ENCODE results near the gene TNFRSF1B. TPM values are rescaled to one million over a fixed set of nuclear protein-coding genes. Genes with fewer than 3 reads are reported as not detected.
A peak's percentile ranks its signal among the peaks of the same experiment; 100 is the strongest.

Gene TNFRSF1B
- total RNA-seq, 2 donors from 2014 or later = 95.4 to 130 TPM

- no peaks in the 10 kb centered on the region for H3K27me3 Mint-ChIP-seq (ENCODE audit: low read depth)
- DNase-seq = no peak
- no peak overlapping the region for H3K4me3 Mint-ChIP-seq
- H3K9me3 Mint-ChIP-seq = peaks cover 0 to 1% of the 10 kb centered on the region in 2 donors
- no peak for ATAC-seq (replicated peaks in 1 of 2)
- H3K27ac Mint-ChIP-seq = peak overlapping the region; percentile 46
- H3K4me1 Mint-ChIP-seq (ENCODE audit: low read depth) = peaks cover 67% of the 10 kb centered on the region
- peaks cover 6 to 7% of the 10 kb centered on the region in 2 donors for H3K36me3 Mint-ChIP-seq (ENCODE audit: insufficient read depth in 2 of 2)
These were observed 21.8 kb upstream of the TNFRSF1B start for GRCh38 chr1:12144969-12145368.

- no peaks in the 10 kb centered on the region for H3K27me3 Mint-ChIP-seq (ENCODE audit: low read depth)
- peaks cover 0 to 1% of the 10 kb centered on the region in 2 donors for H3K9me3 Mint-ChIP-seq
- ATAC-seq (replicated peaks in 1 of 2) (no peak), DNase-seq (no peak)
- H3K36me3 Mint-ChIP-seq (ENCODE audit: insufficient read depth in 2 of 2) = peaks cover 6 to 7% of the 10 kb centered on the region in 2 donors
- peaks cover 75% of the 10 kb centered on the region for H3K4me1 Mint-ChIP-seq (ENCODE audit: low read depth)
- H3K4me3 Mint-ChIP-seq = no peak overlapping the region
- H3K27ac Mint-ChIP-seq = peak overlapping the region; percentile 93
These were observed 21.0 kb upstream of the TNFRSF1B start for GRCh38 chr1:12145616-12146342.

GRCh38 chr1:12146343-12147112, 20.3 kb upstream of the TNFRSF1B start:
- H3K4me3 Mint-ChIP-seq = no peak overlapping the region
- peaks cover 83% of the 10 kb centered on the region for H3K4me1 Mint-ChIP-seq (ENCODE audit: low read depth)
- DNase-seq (no peak), ATAC-seq (replicated peaks in 1 of 2) (no peak)
- H3K36me3 Mint-ChIP-seq (ENCODE audit: insufficient read depth in 2 of 2) = peaks cover 9% of the 10 kb centered on the region in 2 donors
- no peaks in the 10 kb centered on the region for H3K27me3 Mint-ChIP-seq (ENCODE audit: low read depth)
- peaks cover 0 to 1% of the 10 kb centered on the region in 2 donors for H3K9me3 Mint-ChIP-seq
- H3K27ac Mint-ChIP-seq = peak overlapping the region; percentile 93

GRCh38 chr1:12147201-12147701, 19.5 kb upstream of the TNFRSF1B start:
- Mint-ChIP-seq H3K4me1 (ENCODE audit: low read depth) (peaks cover 90% of the 10 kb centered on the region), H3K27ac (peak overlapping the region; percentile 93), H3K36me3 (ENCODE audit: insufficient read depth in 2 of 2) (peaks cover 9% of the 10 kb centered on the region in 2 donors), H3K4me3 (peak overlapping the region in 1 of 2 donors; percentile 57), H3K27me3 (ENCODE audit: low read depth) (no peaks in the 10 kb centered on the region), H3K9me3 (peaks cover 0 to 1% of the 10 kb centered on the region in 2 donors)
- ATAC-seq (replicated peaks in 1 of 2) = no peak
- no peak for DNase-seq

- H3K4me3 Mint-ChIP-seq = peak overlapping the region; percentile 23 to 69
- H3K4me1 Mint-ChIP-seq (ENCODE audit: low read depth) = peaks cover 94% of the 10 kb centered on the region
- peaks cover 9% of the 10 kb centered on the region in 2 donors for H3K36me3 Mint-ChIP-seq (ENCODE audit: insufficient read depth in 2 of 2)
- DNase-seq (no peak), ATAC-seq (replicated peaks in 1 of 2) (peak; percentile 1 to 8)
- no peaks in the 10 kb centered on the region for H3K27me3 Mint-ChIP-seq (ENCODE audit: low read depth)
- peak overlapping the region; percentile 93 for H3K27ac Mint-ChIP-seq
- peaks cover 0 to 1% of the 10 kb centered on the region in 2 donors for H3K9me3 Mint-ChIP-seq
These were observed 18.4 kb upstream of the TNFRSF1B start for GRCh38 chr1:12148160-12148957.

GRCh38 chr1:12148958-12149790, 17.6 kb upstream of the TNFRSF1B start:
- ATAC-seq (replicated peaks in 1 of 2) = no peak
- peaks cover 91% of the 10 kb centered on the region for H3K4me1 Mint-ChIP-seq (ENCODE audit: low read depth)
- H3K4me3 Mint-ChIP-seq = peak overlapping the region; percentile 61 to 69
- H3K27ac Mint-ChIP-seq = peak overlapping the region; percentile 89
- peaks cover 8 to 11% of the 10 kb centered on the region in 2 donors for H3K36me3 Mint-ChIP-seq (ENCODE audit: insufficient read depth in 2 of 2)
- no peak for DNase-seq
- peaks cover 0 to 1% of the 10 kb centered on the region in 2 donors for H3K9me3 Mint-ChIP-seq
- H3K27me3 Mint-ChIP-seq (ENCODE audit: low read depth) = no peaks in the 10 kb centered on the region

GRCh38 chr1:12149791-12150175, 17.0 kb upstream of the TNFRSF1B start:
- ATAC-seq (replicated peaks in 1 of 2) = no peak
- no peak for DNase-seq
- Mint-ChIP-seq H3K4me3 (peak overlapping the region; percentile 61 to 74), H3K36me3 (ENCODE audit: insufficient read depth in 2 of 2) (peaks cover 8 to 11% of the 10 kb centered on the region in 2 donors), H3K9me3 (peaks cover 0 to 1% of the 10 kb centered on the region in 2 donors), H3K27ac (peak overlapping the region; percentile 93), H3K4me1 (ENCODE audit: low read depth) (peaks cover 89% of the 10 kb centered on the region), H3K27me3 (ENCODE audit: low read depth) (no peaks in the 10 kb centered on the region)

GRCh38 chr1:12150456-12151200, 16.2 kb upstream of the TNFRSF1B start:
- Mint-ChIP-seq H3K27ac (peak overlapping the region; percentile 93), H3K36me3 (ENCODE audit: insufficient read depth in 2 of 2) (peaks cover 10 to 11% of the 10 kb centered on the region in 2 donors), H3K4me3 (peak overlapping the region; percentile 61 to 74), H3K4me1 (ENCODE audit: low read depth) (peaks cover 89% of the 10 kb centered on the region), H3K9me3 (peaks cover 0 to 1% of the 10 kb centered on the region in 2 donors), H3K27me3 (ENCODE audit: low read depth) (no peaks in the 10 kb centered on the region)
- DNase-seq = no peak
- peak; percentile 42 to 55 for ATAC-seq (replicated peaks in 1 of 2)

GRCh38 chr1:12151465-12151864, 15.3 kb upstream of the TNFRSF1B start:
- DNase-seq (no peak), ATAC-seq (replicated peaks in 1 of 2) (no peak)
- Mint-ChIP-seq H3K36me3 (ENCODE audit: insufficient read depth in 2 of 2) (peaks cover 10 to 12% of the 10 kb centered on the region in 2 donors), H3K9me3 (peaks cover 0 to 1% of the 10 kb centered on the region in 2 donors), H3K4me1 (ENCODE audit: low read depth) (peaks cover 91% of the 10 kb centered on the region), H3K27me3 (ENCODE audit: low read depth) (no peaks in the 10 kb centered on the region), H3K27ac (peak overlapping the region; percentile 93), H3K4me3 (peak overlapping the region; percentile 43 to 74)

GRCh38 chr1:12152113-12152891, 14.5 kb upstream of the TNFRSF1B start:
- Mint-ChIP-seq H3K4me3 (peak overlapping the region; percentile 5 to 74), H3K4me1 (ENCODE audit: low read depth) (peaks cover 91% of the 10 kb centered on the region), H3K9me3 (peaks cover 0 to 1% of the 10 kb centered on the region in 2 donors), H3K36me3 (ENCODE audit: insufficient read depth in 2 of 2) (peaks cover 10 to 12% of the 10 kb centered on the region in 2 donors), H3K27me3 (ENCODE audit: low read depth) (no peaks in the 10 kb centered on the region), H3K27ac (peak overlapping the region; percentile 93)
- DNase-seq = no peak
- ATAC-seq (replicated peaks in 1 of 2) = peak; percentile 13 to 29
